HepG2 (cell line): ENCODE measurements around the gene MRPL48. TPM values are rescaled to one million over a fixed set of nuclear protein-coding genes. Genes with fewer than 3 reads are reported as not detected.
A peak's percentile ranks its signal among the peaks of the same experiment; 100 is the strongest.

Source experiments
- AGO2 ChIP-seq: fragments of 200-400 bp; formaldehyde crosslinking; optimal IDR thresholded peaks from 2 replicates; pipeline ENCODE3; 2017; ENCODE audit warnings: mild to moderate bottlenecking, low read depth, low read length, moderate library complexity
- EZH2 ChIP-seq: conservative IDR thresholded peaks from 2 replicates; pipeline ENCODE4 v1.6.1; 2012; ENCODE audit warnings: mild to moderate bottlenecking, low read depth, low read length, moderate library complexity
- FIP1L1 ChIP-seq: fragments of 200-400 bp; formaldehyde crosslinking; IDR thresholded peaks from 2 replicates; pipeline ENCODE4 v1.6.1; 2018; ENCODE audit warnings: low read depth, mild to moderate bottlenecking, low read length, moderate library complexity, borderline replicate concordance; ENCODE audit not compliant: insufficient read depth
- MAZ ChIP-seq, 2 experiments: sonication (generic) in 1 of 2; formaldehyde crosslinking in 1 of 2; IDR thresholded peaks; 2 replicates each; pipeline versions ENCODE4 v1.5.0 to v1.6.1; 2012 to 2020; ENCODE audit warnings: low read depth in 2 of 2, mild to moderate bottlenecking in 2 of 2, borderline replicate concordance in 1 of 2, improper control_type of control experiment in 1 of 2, low read length in 1 of 2, missing genetic modification reagents in 1 of 2, moderate library complexity in 1 of 2
- MED13 ChIP-seq: sonication (generic); formaldehyde crosslinking; IDR thresholded peaks from 2 replicates; pipeline ENCODE4 v1.5.0; 2020; ENCODE audit warnings: missing genetic modification reagents
- MZF1 ChIP-seq: sonication (generic); formaldehyde crosslinking; IDR thresholded peaks from 2 replicates; pipeline ENCODE4 v1.8.1; 2023; ENCODE audit warnings: mild to moderate bottlenecking, missing genetic modification reagents, borderline replicate concordance
- RAD21 ChIP-seq: fragments of 450-650 bp; formaldehyde crosslinking; IDR thresholded peaks from 2 replicates; pipeline ENCODE4 v1.5.0; 2020; ENCODE audit warnings: mild to moderate bottlenecking
- SNAI1 ChIP-seq: sonication (generic); formaldehyde crosslinking; IDR thresholded peaks from 2 replicates; pipeline ENCODE4 v1.5.0; 2020; ENCODE audit warnings: mild to moderate bottlenecking, missing genetic modification reagents, borderline replicate concordance
- SP5 ChIP-seq: IDR thresholded peaks from 2 replicates; pipeline ENCODE4 v1.6.1; 2016; ENCODE audit warnings: low read depth, borderline replicate concordance
- ZNF44 ChIP-seq: sonication (generic); formaldehyde crosslinking; IDR thresholded peaks from 2 replicates; pipeline ENCODE4 v1.5.1; 2020; ENCODE audit warnings: mild to moderate bottlenecking, missing genetic modification reagents
- ZNF614 ChIP-seq: IDR thresholded peaks from 2 replicates; pipeline ENCODE4 v1.6.1; 2018; ENCODE audit warnings: missing biosample characterization, missing genetic modification reagents, inconsistent platforms, borderline replicate concordance
- ZNF703 ChIP-seq: sonication (generic); formaldehyde crosslinking; IDR thresholded peaks from 2 replicates; pipeline ENCODE4 v1.5.1; 2020; ENCODE audit warnings: missing genetic modification reagents, mild to moderate bottlenecking, moderate library complexity, borderline replicate concordance
- ZNF839 ChIP-seq: sonication (generic); formaldehyde crosslinking; IDR thresholded peaks from 2 replicates; pipeline ENCODE4 v1.4.0; 2020; ENCODE audit warnings: missing genetic modification reagents, mild to moderate bottlenecking, borderline replicate concordance
- polyA plus RNA-seq, 8 experiments: library from polyadenylated mRNA; depleted of rRNA in 3 of 8; stranded (reverse) in 7 of 8; unstranded in 1 of 8; fragments of >200 nt; fragmentation: Illumina TruSeq in 4 of 8; extraction: Trizol in 4 of 8; gene quantifications; 2 replicates each; pipeline versions ENCODE4 v1.2.1 to v1.2.3, GENCODE V29; 2011 to 2016; ENCODE audit warnings: low read depth in 4 of 8, missing spikeins in 1 of 8, mixed read lengths in 1 of 8; ENCODE audit not compliant: insufficient read depth in 1 of 8
- total RNA-seq, 5 experiments: library from RNA; depleted of rRNA; stranded (reverse); fragments of >200 nt; fragmentation: Illumina TruSeq; extraction: Trizol; gene quantifications; 2 replicates each; pipeline ENCODE4 v1.2.3, GENCODE V29; 2016; ENCODE audit warnings: low read depth in 1 of 5
- TF ChIP-seq, protein P1 (sequence below): sonication (generic); formaldehyde crosslinking; IDR thresholded peaks from 2 replicates; pipeline ENCODE4 v1.9.0; 2021; ENCODE audit warnings: missing genetic modification reagents, borderline replicate concordance
- TF ChIP-seq, protein P2 (sequence below): sonication (generic); formaldehyde crosslinking; IDR thresholded peaks from 2 replicates; pipeline ENCODE4 v1.5.0; 2020; ENCODE audit warnings: missing genetic modification reagents
- TF ChIP-seq, protein P3 (sequence below): sonication (generic); formaldehyde crosslinking; IDR thresholded peaks from 2 replicates; pipeline ENCODE4 v1.9.0; 2022; ENCODE audit warnings: low read depth, missing genetic modification reagents
- TF ChIP-seq, protein P4 (sequence below): sonication (generic); formaldehyde crosslinking; IDR thresholded peaks from 2 replicates; pipeline ENCODE4 v1.8.0; 2022; ENCODE audit warnings: missing genetic modification reagents, low read depth, mild to moderate bottlenecking, borderline replicate concordance
- TF ChIP-seq, protein P5 (sequence below): IDR thresholded peaks from 2 replicates; pipeline ENCODE4 v1.6.1; 2016; ENCODE audit warnings: control low read depth
- TF ChIP-seq, protein P6 (sequence below): sonication (generic); formaldehyde crosslinking; IDR thresholded peaks from 2 replicates; pipeline ENCODE4 v1.8.1; 2023; ENCODE audit warnings: mild to moderate bottlenecking, moderate library complexity, missing genetic modification reagents

The MRPL48 gene
- total and polyA plus RNA-seq, 2 of the 13 experiments (the other 11 are each of a cell fraction or from before 2014, with no cell fraction given): 61.2 to 67.9 TPM

DNA sequence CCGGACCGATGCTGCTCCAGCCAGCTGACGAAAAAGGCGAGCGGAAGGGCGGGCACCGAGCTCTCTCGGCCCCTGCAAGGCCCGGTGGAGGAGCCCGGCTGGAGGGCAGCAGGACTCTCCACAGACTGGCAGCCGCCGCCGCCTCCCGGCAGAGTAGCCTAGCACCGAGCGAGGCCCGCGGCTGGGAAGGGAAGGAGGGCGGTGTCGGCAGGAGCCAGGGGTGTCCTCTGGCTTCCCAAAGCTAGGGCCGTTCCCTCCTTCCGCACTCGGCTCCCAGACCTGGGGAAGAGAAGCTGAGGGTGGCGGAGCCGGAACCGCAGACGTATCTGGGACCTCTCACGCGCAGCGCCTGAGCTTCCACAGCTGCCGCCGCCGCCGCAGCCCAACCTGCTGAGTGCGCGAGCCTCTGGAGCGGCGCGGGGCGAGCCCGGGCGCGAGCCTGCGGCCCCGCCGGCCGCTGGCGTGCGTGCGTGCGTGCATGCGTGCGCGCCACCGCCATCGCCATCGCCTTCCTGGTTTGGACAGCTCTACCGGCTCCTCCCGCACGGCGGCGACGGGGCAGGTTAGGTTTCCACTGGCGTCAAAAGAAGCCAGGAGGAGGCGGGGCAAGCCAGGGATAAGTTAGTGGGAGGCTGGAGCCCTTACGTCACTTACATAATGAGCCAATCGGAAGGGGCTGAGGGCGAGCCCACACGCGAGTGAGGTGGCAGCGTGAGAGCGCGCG, 26.8 kb upstream of the MRPL48 start, which contains the start of gene RAB6A (continued):
- TF ChIP-seq, protein P1, sequence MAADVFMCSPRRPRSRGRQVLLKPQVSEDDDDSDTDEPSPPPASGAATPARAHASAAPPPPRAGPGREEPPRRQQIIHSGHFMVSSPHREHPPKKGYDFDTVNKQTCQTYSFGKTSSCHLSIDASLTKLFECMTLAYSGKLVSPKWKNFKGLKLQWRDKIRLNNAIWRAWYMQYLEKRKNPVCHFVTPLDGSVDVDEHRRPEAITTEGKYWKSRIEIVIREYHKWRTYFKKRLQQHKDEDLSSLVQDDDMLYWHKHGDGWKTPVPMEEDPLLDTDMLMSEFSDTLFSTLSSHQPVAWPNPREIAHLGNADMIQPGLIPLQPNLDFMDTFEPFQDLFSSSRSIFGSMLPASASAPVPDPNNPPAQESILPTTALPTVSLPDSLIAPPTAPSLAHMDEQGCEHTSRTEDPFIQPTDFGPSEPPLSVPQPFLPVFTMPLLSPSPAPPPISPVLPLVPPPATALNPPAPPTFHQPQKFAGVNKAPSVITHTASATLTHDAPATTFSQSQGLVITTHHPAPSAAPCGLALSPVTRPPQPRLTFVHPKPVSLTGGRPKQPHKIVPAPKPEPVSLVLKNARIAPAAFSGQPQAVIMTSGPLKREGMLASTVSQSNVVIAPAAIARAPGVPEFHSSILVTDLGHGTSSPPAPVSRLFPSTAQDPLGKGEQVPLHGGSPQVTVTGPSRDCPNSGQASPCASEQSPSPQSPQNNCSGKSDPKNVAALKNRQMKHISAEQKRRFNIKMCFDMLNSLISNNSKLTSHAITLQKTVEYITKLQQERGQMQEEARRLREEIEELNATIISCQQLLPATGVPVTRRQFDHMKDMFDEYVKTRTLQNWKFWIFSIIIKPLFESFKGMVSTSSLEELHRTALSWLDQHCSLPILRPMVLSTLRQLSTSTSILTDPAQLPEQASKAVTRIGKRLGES (CRISPR knock-in tag): no peak
- TF ChIP-seq EZH2 (no peak), ZNF703 (CRISPR knock-in tag) (no peak), ZNF44 (CRISPR knock-in tag) (no peak), MED13 (no peak; the same call in 1 of the 2 replicates), FIP1L1 (no peak), MAZ (IDR thresholded peaks at IDR 0.05; ENCODE audit: borderline replicate concordance, low read depth, low read length) (peak; percentile 62; the same call in 1 of the 2 replicates), MAZ (CRISPR knock-in tag; IDR thresholded peaks at IDR 0.05; ENCODE audit: low read depth) (peak; percentile 89), AGO2 (no peak), MZF1 (CRISPR knock-in tag) (no peak), RAD21 (peak; percentile 87), SNAI1 (no peak), SP5 (CRISPR knock-in tag) (peak; percentile 65; the same call in 1 of the 2 replicates), ZNF839 (no peak), ZNF614 (CRISPR knock-in tag) (no peak)
- TF ChIP-seq, protein P2, sequence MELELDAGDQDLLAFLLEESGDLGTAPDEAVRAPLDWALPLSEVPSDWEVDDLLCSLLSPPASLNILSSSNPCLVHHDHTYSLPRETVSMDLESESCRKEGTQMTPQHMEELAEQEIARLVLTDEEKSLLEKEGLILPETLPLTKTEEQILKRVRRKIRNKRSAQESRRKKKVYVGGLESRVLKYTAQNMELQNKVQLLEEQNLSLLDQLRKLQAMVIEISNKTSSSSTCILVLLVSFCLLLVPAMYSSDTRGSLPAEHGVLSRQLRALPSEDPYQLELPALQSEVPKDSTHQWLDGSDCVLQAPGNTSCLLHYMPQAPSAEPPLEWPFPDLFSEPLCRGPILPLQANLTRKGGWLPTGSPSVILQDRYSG (CRISPR knock-in tag): peak; percentile 57; the same call in 1 of the 2 replicates
- TF ChIP-seq, protein P3, sequence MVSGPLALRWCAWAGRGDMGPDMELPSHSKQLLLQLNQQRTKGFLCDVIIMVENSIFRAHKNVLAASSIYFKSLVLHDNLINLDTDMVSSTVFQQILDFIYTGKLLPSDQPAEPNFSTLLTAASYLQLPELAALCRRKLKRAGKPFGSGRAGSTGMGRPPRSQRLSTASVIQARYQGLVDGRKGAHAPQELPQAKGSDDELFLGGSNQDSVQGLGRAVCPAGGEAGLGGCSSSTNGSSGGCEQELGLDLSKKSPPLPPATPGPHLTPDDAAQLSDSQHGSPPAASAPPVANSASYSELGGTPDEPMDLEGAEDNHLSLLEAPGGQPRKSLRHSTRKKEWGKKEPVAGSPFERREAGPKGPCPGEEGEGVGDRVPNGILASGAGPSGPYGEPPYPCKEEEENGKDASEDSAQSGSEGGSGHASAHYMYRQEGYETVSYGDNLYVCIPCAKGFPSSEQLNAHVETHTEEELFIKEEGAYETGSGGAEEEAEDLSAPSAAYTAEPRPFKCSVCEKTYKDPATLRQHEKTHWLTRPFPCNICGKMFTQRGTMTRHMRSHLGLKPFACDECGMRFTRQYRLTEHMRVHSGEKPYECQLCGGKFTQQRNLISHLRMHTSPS (CRISPR knock-in tag): no peak
- TF ChIP-seq, protein P4, sequence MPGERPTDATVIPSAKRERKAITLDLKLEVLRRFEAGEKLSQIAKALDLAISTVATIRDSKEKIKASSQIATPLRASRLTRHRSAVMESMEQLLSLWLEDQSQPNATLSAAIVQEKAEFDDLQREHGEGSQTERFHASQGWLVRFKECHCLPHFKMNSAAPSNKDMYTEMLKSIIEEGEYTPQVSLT (CRISPR knock-in tag): no peak; the same call in 1 of the 2 replicates
- TF ChIP-seq, protein P5, sequence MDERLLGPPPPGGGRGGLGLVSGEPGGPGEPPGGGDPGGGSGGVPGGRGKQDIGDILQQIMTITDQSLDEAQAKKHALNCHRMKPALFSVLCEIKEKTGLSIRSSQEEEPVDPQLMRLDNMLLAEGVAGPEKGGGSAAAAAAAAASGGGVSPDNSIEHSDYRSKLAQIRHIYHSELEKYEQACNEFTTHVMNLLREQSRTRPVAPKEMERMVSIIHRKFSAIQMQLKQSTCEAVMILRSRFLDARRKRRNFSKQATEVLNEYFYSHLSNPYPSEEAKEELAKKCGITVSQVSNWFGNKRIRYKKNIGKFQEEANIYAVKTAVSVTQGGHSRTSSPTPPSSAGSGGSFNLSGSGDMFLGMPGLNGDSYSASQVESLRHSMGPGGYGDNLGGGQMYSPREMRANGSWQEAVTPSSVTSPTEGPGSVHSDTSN (CRISPR knock-in tag): no peak
- TF ChIP-seq, protein P6, sequence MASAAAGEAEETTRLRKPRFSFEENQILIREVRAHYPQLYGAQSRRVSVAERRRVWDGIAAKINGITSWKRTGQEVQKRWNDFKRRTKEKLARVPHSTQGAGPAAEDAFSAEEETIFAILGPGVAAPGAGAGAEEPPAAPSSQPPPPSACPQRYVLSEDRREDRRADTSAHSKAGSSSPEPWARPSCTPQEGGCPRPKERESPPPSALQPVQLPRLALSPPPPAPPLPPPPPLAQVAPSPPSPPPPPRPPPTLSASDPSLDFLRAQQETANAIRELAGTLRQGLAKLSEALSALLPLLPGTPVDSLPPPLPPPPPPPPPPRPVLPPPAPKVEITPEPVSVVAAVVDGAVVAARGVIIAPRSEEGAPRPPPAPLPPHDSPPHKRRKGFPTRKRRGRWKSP (CRISPR knock-in tag): no peak
